HCT116 (cell line): ENCODE measurements around the gene ACOT6.

Source experiments
- POLR2A ChIP-seq: IDR thresholded peaks from 2 replicates; pipeline ENCODE4 v1.7.0; 2011; ENCODE audit warnings: borderline replicate concordance; ENCODE audit not compliant: insufficient read depth, insufficient read length; ENCODE audit errors: extremely low read depth
- TCF7L2 ChIP-seq: IDR thresholded peaks from 2 replicates; pipeline ENCODE4 v1.7.0; 2011; ENCODE audit warnings: borderline replicate concordance, inconsistent platforms; ENCODE audit not compliant: insufficient read depth, insufficient read length; ENCODE audit errors: extremely low read depth
- ZFX ChIP-seq: fragments of 450-650 bp; IDR thresholded peaks from 2 replicates; pipeline ENCODE4 v1.6.1; 2017

GRCh38 chr14:73640796-73641365 is 28.6 kb downstream of the ACOT6 start:
- TF ChIP-seq ZFX (no peak), POLR2A (no peak), TCF7L2 (no peak)
